Measurements from ENCODE around the gene CREB3L4.

DNA sequence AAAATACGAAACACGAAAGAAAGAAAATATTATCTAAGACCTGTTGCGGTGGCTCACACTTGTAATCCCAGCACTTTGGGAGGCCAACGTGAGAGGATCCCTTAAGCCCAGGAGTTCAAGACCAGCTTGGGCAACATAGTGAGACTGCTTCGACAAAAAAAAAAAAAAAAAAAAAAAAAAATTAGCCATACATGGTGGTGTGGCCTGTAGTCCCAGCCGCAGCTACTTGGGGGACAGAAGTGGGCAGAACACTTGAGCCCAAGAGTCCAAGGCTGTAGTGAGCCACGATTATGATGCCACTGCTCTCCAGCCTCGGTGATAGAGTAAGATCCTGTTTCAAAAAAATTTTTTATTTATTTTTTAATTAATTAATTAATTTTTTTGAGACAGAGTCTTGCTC, 19.9 kb downstream of the CREB3L4 start:
- TF ChIP-seq, protein P1, sequence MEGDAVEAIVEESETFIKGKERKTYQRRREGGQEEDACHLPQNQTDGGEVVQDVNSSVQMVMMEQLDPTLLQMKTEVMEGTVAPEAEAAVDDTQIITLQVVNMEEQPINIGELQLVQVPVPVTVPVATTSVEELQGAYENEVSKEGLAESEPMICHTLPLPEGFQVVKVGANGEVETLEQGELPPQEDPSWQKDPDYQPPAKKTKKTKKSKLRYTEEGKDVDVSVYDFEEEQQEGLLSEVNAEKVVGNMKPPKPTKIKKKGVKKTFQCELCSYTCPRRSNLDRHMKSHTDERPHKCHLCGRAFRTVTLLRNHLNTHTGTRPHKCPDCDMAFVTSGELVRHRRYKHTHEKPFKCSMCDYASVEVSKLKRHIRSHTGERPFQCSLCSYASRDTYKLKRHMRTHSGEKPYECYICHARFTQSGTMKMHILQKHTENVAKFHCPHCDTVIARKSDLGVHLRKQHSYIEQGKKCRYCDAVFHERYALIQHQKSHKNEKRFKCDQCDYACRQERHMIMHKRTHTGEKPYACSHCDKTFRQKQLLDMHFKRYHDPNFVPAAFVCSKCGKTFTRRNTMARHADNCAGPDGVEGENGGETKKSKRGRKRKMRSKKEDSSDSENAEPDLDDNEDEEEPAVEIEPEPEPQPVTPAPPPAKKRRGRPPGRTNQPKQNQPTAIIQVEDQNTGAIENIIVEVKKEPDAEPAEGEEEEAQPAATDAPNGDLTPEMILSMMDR (IDR thresholded peaks at IDR 0.05): no peak
- no peak for TF ChIP-seq POLR2A (IDR thresholded peaks at IDR 0.05)
